Activated naive CD4-positive, alpha-beta T cell treated with Interleukin-2 at 50 U/mL for 16 hours (primary cell): ENCODE measurements around the gene PSTPIP1.
A peak's percentile ranks its signal among the peaks of the same experiment; 100 is the strongest.
"Not testable (repeated sequence)": the region's sequence is repeated elsewhere in the genome, so short reads cannot be mapped to it uniquely, and the experiment has no call there.

Experiments
- DNase-seq: peaks from one replicate; pipeline ENCODE4 v3.0.0-alpha.2; 2020

The PSTPIP1 gene

DNA sequence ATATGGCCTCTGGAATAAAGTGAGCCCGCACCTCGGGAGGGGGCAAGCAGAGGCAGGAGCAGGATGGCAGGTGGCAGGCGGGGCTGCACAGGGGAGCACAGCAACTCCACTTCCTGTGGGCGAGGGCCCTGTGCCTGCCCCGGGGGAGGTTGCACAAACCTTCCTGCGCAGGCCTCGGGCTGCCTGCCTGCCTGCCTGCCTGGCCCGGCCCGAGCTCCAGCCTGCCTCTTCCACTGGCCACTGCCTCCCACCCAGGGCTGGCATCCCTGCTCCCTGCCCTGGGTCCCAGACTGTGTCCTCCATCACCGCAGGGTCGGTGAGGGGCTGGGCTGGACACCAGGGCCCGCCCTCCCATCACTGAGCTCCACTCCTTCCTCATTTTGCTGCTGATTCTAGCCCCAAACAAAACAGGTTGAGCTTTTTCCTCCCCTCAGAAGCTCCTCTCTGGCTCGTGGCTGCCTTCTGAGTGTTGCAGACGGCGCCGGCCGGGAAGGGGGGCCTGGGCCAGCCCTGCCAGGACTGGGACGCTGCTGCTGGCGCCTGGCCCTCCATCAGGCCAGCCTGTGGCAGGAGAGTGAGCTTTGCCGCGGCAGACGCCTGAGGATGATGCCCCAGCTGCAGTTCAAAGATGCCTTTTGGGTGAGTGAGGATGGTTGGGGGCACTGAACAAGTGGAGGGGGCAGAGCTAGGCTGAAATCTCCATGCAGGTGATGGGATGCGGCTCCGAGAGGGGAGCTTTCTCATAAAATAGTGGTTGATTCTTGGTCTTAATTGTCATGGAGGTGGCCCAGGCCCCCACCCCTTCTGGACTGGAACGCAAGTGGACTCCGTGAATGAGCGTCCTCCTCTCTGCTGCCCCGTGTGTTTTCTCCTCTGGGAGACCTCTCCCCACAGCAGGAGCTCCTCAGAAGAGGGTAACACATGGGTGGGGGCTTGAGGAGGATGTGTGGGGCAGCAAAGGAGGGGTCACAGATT lies at the start of gene PSTPIP1:
Gene PSTPIP1 (plus strand): TSS at position 156 of the 975 bp plus-strand sequence. CDS start 448 bp downstream, at position 604.
- DNase-seq, result peak; percentile 71

DNA sequence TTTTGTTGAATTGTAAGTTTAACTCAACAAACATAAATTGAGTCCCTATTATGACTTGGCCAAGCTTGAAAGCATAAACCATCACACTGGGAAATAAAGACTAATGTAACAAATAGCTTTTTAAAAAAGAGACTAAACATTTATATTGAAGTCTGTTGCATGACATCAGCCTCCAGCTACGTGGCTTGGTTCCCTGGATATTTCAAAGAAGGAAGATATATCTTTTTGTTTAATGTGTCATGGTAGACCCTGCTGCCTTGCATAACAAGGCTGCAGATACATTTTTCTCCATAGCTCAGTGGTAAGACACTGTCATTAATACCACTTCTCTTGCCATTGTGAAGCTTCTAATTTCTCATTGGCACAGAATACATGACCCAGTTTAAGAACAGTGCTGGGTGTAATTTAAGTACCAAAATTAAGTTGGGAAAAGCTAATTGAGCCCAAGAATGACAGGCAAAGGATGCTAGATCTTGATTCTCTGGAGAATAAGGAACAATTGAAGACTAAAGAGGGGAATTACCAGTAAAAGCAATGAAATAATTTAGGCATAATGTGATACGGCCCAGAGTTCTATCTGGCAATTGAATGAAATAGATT lies 49.3 kb upstream of the PSTPIP1 start:
- no peak for DNase-seq

DNA sequence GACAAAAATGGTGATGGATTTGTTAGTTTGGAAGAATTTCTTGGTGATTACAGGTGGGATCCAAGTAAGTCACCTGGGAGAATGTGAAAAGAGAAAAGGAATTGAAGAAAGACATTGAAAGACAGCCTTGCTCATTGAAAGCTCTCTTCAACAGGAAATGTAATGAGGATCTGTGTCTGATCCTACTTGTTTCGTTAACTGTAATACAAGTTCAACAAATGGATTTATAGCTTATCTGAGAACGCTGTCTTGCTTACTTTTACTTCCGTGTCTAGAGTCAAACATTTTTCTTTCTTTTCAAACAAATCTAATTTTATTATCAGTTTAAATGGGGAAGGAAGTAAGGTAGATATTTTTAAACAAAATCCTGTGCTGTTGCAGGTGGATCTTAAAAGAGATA lies 47.5 kb upstream of the PSTPIP1 start:
- DNase-seq, result no peak

DNA sequence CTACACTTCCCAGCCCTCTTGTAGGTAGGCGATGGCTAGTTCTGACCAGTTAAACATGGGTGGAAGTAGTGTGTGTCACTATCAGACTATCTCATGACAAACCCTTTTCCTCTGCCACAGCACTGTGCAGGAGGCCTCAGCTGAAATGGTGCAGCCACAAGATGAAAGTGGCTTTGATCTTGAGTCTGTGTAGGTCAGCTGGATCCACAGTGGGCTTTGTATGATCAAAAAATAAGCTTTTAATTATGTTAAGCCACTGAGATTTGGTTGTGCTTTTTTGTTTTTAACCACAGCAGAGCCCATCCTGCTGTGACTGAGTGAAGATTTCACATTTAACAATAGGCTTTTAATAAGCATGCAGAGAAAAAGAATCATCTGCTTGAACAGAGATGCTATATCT lies 43.7 kb upstream of the PSTPIP1 start:
- no peak for DNase-seq

DNA sequence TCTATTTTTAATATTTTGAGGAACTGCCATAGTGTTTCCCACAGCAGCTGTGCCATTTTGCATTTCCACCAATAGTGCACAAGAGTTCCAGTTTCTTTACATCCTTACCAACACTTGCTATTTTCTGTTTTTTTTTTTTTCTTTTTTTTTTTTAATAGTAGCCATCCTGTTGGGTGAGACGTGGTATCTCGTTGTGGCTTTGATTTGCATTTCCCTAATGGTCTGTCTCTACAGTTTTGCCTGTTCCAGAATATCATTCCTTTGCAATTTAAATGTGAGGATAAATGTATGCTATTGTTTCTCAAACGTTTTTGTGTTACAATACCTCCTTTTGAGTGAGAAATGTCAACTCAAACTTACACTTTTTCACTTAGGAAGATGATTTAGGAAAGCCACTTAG lies 41.0 kb upstream of the PSTPIP1 start:
- DNase-seq, result no peak

GRCh38 chr15:76954744-76955143 lies 40.2 kb upstream of the PSTPIP1 start:
- DNase-seq, result no peak

DNA sequence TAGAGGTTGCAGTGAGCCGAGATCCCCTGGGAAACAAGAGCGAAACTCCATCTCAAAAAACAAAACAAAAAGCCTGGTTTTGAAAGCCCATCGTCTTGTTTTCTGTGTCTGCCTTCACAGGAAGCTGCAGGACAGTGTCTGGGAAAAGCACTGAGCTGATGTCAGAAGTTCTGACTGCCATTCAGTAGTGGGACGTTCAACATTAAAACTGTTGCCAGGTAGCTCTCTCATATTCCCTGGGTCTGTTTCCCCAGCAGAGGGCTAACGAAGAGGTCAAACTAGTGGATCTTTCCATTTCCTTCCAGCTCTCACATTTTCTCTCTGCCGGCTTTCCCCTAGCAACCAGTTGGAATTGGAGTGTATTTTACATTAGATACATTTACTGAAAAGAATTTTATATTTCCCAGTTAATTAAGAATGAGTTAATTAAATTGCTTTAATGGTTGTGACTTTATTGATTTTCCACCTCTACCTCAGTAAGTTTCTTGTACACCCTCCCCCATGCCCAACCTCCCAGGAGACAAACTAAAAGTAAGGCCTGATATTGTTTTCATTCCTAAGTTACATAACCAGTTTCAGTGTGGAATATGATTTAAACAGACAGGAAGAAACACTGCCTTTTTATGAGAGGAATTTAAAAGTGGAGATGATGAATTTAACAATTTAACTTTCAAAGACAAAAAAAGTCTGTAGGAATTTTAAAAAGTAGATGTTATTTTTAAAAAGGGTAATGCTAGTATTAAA lies 33.5 kb upstream of the PSTPIP1 start:
- no peak for DNase-seq

- DNase-seq, result no peak
Measured at GRCh38 chr15:76962337-76963013, 32.5 kb upstream of the PSTPIP1 start.

DNA sequence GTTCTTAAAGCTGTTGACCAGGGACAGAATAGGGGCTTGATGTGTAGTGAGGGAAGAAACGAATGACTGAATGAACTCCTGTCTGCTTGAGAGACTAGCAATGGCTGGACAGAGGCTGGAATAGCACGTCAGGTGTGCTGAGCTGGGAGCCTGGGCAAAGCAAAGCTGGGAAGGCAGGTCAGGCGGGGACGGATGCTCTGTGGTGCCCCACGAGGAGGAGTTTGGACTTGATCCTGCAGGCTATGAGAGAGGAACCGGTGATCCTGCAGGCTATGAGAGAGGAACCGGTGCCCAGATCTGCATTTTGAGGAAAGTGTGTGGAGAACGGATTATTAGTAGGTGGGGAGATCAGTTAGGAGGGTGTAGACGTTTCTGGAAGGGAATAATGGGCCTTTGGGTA lies 31.3 kb upstream of the PSTPIP1 start:
- no peak for DNase-seq

- no peak for DNase-seq
Measured at GRCh38 chr15:76964157-76964556, 30.8 kb upstream of the PSTPIP1 start.

DNA sequence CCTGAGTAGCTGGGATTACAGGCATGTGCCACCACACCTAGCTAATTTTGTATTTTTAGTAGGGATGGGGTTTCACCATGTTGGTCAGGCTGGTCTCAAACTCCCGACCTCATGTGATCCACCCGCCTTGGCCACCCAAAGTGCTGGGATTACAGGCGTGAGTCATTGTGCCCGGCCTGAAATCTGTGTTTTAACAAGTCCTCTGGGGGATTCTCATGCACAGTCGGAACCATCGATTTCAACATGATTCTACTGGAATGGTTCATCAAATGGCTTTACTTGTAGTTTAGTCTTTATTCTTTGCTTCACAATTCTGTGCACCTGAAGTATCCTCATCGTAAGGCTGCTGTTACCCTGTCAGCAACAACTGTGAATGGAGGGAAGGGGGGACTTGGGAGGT lies 28.9 kb upstream of the PSTPIP1 start:
- DNase-seq, result not testable (repeated sequence)

GRCh38 chr15:76967067-76967466 lies 27.9 kb upstream of the PSTPIP1 start:
- no peak for DNase-seq

- DNase-seq, result no peak
Measured at GRCh38 chr15:76968306-76968705, 26.6 kb upstream of the PSTPIP1 start.

DNA sequence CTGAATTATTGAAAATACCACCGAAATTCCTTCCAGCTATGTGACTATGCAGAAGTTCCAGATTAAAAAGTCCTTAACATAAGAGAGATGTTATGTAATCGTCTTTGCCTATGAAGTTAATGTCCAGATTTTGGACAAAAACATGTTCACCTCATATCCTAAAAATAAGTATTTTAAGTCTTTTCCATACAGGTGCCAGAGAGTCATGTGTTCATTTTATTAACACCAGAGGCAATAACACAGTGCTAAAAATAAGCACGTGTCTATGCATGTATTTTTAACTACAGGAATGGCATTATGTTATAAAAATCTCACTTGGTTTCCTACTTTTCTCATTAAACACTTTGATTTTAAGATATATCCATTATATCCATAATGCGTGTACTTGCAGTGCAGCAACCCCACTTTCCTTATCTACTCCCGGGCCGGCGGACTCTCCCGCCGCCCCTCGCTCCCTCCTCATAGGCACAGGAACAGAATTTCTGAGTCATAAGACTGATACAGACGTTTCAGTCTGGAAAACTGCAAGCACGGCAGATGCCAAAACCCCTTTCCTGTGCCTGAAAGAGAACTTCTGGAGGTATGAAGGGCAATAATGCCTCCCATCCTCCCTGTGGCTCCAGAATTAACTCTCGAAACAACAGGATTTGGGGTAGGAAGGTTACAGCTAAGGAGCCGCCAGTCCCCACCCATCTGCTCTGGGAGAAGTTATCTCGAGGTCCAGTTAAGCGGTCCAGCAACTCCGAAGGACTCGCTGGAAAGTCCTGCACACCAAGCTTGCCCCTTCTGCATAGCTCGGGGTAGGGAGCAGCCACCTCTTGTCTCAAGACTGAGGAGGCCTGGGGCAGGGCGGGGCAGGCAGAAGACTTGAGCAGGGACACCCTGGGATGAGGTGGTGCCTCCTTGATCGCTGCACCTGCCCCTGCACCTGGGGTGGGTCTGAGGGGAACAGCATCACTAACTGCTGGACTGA lies 22.3 kb upstream of the PSTPIP1 start:
- DNase-seq, result no peak

DNA sequence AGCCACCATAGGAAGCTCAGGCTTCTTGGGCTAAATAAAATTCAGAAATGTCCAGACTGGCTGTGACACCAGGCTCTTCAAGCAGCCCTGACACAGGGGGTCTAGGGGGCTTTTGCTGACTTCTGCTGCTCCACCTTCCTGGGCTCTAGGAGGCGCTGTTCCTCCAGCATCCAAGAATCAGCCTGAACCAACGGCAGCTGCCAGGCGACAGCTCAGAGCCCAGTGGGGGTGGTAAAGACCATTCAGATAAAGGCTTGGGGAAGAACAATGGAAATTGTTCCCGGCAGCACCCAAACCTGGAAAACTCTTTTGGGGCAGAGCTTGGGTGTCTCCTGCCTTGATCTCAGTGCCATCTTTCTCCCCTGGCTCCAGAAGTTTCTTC lies 21.6 kb upstream of the PSTPIP1 start:
- DNase-seq, result peak; percentile 69

GRCh38 chr15:76973906-76974305 lies 21.0 kb upstream of the PSTPIP1 start:
- no peak for DNase-seq

DNA sequence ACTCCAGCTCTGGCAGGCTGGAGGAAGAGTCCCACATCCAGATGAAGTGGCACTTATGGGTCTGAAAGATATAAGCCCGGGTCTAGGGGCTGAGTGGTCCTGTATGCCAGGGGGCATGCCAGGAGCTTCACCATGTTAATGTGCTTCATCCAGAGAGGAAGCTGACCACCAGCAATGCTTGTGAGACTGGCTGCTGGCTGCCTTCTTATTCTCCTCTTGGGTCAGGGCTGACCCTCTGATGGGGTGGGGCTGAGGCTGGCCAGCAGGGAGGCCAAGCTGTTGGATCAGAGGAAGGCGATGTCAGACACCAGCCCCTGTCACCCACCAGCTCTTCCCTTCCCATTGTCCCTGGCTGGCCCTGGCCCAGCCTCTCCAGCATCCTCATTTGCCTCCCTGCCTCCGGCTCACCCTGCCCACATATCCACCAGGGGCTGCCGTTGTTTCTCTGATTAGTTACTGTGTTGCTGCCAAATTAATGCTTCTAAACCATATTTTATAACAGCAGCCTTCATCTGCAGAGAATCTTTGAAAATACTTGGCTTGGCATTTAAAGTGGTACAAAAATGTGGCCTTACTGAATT lies 20.4 kb upstream of the PSTPIP1 start:
- no peak for DNase-seq

DNA sequence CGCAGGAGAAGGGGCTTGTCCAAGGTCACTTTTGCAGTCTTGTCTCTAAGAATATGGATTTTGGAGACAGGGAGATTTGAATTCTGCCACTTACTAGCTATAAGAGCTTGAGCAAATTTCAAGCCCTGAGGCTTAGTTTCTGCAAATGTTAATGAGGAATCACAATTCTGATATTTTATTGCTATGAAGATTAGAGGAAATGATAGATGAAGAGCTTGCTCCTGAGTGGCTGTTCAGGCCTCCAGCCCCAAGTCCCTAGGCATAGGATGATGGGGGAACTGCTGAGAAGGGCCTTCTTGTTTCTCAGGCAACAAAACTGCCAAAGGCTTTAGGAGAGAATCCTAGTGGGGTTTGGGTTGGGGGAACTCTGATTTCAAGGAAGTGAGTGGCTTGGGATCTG lies 18.8 kb upstream of the PSTPIP1 start:
- DNase-seq, result no peak

GRCh38 chr15:76976572-76977270 lies 18.2 kb upstream of the PSTPIP1 start:
- no peak for DNase-seq

- no peak for DNase-seq
Measured at GRCh38 chr15:76978522-76979330, 16.2 kb upstream of the PSTPIP1 start.
